Measurements from ENCODE around the gene TRIM52.
"Not testable (repeated sequence)": the region's sequence is repeated elsewhere in the genome, so short reads cannot be mapped to it uniquely, and the experiment has no call there.

Gene TRIM52

DNA sequence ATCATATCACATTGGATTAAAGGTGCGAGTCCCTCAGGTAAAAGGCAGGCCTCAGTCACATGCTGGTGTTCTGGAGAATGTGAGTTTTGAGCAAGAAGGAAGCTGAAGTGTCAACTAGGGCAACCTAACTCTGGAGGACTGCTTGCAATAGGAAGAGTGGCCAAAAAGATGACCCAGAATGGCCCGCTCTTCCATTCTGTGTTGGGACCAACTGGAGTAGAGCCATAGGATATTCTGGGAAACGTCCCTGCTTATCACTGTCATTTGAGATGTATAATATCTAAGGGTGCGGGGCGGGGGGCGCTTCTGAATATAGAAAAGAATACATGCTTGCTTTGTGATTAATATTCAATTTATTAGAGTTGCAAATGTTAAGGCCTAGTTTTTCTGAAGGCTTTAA is 48.9 kb downstream of the TRIM52 start:
- DNase-seq, result no peak

DNA sequence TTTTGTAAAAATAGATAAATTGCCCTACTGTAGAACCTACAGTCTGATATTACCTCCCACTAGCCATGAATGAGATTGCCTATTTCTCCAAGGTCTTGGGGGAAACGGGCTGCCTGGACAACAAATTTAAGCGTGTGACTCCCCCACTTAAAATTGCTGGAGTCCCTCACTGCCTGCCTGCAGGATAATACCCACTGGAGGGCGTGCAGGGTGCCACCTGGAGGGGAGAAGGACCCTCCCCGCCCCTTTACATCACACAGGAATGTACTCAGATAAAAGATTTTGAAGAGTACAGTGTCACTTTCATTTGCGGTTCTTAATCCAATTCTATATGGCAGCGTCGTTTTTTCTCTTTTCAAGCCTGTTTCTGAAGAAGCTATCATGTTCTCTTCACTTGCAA is 49.7 kb downstream of the TRIM52 start:
- no peak for DNase-seq

DNA sequence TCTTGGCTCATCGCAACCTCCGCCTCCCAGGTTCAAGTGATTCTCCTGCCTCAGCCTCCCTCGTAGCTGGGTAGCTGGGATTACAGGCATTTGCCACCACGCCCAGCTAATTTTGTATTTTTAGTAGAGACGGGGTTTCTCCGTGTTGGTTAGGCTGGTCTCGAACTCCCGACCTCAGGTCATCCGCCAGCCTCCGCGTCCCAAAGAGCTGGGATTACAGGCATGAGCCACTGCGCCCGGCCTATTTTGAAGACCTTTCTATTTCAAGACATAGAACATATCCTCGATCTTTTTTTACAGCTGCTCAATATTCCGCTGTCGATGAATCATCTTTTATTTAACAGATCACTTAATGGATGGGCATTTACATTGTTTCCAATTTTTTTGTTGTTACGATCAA is 50.2 kb downstream of the TRIM52 start:
- DNase-seq, result not testable (repeated sequence)

DNA sequence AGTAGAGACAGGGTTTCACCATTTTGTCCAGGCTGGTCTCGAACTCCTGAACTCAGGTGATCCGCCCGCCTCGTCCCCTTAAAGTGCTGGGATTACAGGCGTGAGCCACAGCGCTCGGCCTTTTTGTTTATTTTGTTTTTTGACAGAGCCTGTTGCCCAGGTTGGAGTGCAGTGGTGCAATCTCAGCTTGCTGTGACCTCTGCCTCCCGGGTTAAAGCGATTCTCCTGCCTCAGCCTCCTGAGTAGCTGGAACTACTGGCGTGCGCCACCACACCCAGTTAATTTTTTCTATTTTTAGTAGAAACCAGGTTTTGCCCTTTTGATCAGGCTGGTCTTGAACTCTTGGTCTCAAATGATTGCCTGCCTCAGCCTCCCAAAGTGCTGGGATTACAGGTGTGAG is 50.8 kb downstream of the TRIM52 start:
- not testable (repeated sequence) for DNase-seq

DNA sequence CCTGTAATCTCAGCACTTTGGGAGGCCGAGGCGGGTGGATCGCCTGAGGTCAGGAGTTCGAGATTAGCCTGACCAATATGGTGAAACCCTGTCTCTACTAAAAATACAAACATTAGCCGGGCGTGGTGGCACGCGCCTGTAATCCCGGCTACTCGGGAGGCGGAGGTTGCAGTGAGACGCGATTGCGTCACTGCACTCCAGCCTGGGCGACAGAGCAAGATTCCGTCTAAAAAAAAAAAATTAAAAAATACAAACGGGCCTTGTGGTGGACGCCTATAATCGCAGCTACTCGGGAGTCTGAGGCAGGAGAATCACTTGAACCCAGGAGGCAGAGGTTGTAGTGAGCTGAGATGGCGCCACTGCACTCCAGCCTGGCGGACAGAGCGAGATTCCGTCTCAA is 51.9 kb downstream of the TRIM52 start:
- not testable (repeated sequence) for DNase-seq

DNA sequence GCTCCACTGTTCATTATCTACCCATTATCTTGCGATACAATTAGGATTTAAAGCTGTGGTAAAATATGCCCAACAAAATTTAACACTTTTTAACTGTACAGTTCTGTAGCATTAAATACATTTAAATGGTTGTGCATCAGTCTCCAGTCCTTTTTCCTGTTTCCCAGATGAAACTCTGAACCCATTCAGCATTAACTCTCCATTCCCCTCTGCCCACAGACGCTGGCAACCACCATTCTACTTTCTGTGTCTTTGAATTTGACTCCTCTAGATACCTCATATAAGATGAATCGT is 53.0 kb downstream of the TRIM52 start:
- no peak for DNase-seq

DNA sequence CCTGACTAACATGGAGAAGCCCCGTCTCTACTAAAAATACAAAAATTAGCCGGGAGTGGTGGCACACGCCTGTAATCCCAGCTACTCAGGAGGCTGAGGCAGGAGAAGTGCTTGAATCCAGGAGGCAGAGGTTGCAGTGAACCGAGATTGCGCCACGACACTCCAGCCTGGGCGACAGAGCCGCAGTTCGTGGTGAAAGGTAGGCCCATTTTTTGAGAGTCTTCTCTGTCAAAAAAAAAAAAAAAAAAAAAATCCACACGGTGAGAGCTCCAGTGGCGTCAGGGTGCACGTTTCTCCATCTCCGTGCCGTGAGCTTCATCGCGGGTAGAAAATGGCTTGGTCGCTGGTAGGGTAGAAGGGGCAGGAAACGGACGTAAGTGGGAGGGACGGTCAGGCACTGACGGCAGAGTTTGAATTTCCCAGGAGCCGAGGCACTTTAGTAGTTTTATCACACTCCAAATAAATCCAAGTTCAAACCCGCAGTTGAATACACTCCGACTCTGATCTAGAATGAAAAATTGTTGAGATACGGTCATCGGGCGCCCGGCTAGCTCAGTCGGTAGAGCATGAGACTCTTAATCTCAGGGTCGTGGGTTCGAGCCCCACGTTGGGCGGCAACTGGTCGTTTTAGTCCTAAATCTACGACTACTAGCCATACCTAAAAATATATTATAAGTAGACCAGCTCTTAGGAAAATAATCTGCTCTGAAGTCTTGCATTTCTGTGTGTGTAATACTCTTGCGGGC is 53.6 kb downstream of the TRIM52 start:
- DNase-seq, result peak; percentile 58

DNA sequence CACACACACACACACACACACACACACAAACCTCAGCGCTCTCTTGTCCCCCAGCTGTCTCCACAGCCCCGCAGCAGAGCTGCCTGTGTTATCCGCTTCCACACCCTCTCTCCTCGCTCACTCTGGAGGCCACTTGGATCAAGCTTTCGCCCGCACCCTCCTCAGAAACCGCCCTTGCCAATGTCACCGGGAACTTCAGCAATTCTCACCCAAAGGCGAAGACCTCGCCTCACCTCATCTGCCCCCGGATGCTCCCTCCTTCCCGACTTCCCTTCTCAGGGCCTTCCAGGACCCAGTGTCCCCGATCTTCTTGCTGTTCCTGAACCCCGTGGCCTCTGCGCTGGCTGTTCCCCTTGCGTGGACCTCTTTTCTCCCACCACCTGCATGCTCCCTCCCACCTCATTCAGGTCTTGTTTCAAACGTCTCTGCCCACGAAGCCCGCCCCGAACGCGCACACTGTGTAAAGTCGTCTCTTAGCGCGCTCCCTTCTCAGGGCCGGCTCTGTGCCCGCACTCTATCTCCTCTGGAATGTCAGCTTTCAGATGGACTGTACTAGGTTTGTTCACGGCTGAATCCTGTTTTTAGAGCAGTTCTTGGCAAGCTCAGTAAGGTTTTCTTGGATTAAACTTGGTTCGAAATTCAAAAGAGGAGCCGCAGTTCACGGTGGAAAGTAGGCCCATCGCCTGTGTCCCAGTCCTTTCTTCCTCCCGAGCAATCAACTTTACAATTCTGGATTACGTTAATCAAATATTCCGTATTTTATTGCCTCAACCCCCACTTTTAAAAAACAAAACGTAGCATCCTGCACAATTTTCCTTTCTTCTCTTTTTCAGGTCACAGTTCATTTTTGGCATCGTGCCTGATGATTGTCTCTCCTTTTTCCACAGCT is 54.9 kb downstream of the TRIM52 start:
- no peak for DNase-seq

Data from activated gamma-delta T cell treated with Interleukin-2 at 50 U/mL for 16 hours (primary cell).